Lung (tissue), 12 donors: ENCODE data around the gene NIN. TPM values are rescaled to one million over a fixed set of nuclear protein-coding genes. Genes with fewer than 3 reads are reported as not detected.

Experiments
- ATAC-seq: fragments of 200-7000 bp; cut with Tn5 transposase; one replicate; pipeline ENCODE4 v1.9.1; 2020; ENCODE audit warnings: moderate number of reproducible peaks; ENCODE audit not compliant: insufficient read depth, low FRiP score
- DNase-seq, 3 donors: peaks; one replicate each; pipeline ENCODE4 v3.0.0-alpha.2; 2013 to 2017
- H3K27ac ChIP-seq, 2 donors: one replicate each; pipeline ENCODE4 v1.5.1; 2013; ENCODE audit warnings: mild to moderate bottlenecking in 2 of 2, moderate library complexity in 2 of 2, control low read depth in 1 of 2, inconsistent platforms in 1 of 2, low read depth in 1 of 2, low read length in 1 of 2
- H3K27me3 ChIP-seq, 3 donors: one replicate each; pipeline ENCODE4 v1.5.1; 2013; ENCODE audit warnings: low read length in 2 of 3; ENCODE audit not compliant: control insufficient read depth in 3 of 3, insufficient read depth in 3 of 3
- H3K36me3 ChIP-seq, 4 donors: one replicate each; pipeline ENCODE4 v1.5.1; 2013; ENCODE audit warnings: low read length in 4 of 4, mild to moderate bottlenecking in 1 of 4, moderate library complexity in 1 of 4; ENCODE audit not compliant: control insufficient read depth in 4 of 4, insufficient read depth in 4 of 4
- H3K4me1 ChIP-seq, 5 donors: one replicate each; pipeline ENCODE4 v1.5.1; 2013; ENCODE audit warnings: low read length in 5 of 5, mild to moderate bottlenecking in 2 of 5, moderate library complexity in 1 of 5; ENCODE audit not compliant: control insufficient read depth in 5 of 5, insufficient read depth in 5 of 5
- H3K4me3 ChIP-seq: one replicate; pipeline ENCODE4 v1.5.1; 2013; ENCODE audit warnings: mild to moderate bottlenecking, control low read depth, moderate library complexity
- H3K9ac ChIP-seq, 2 donors: one replicate each; pipeline ENCODE4 v1.5.1; 2013; ENCODE audit warnings: low read length in 2 of 2, control low read depth in 1 of 2; ENCODE audit not compliant: insufficient read depth in 1 of 2
- H3K9me3 ChIP-seq, 4 donors: one replicate each; pipeline ENCODE4 v1.5.1; 2013; ENCODE audit warnings: low read length in 3 of 4, mild to moderate bottlenecking in 1 of 4, moderate library complexity in 1 of 4; ENCODE audit not compliant: control insufficient read depth in 4 of 4, insufficient read depth in 3 of 4
- WGBS, 2 donors: extraction: QIAGEN DNeasy Blood & Tissue Kit; methylation state at CpG; one replicate each; pipeline ENCODE4 v1.1.7; 2013; 5-methylcytosine and 5-hydroxymethylcytosine counted together
- polyA plus RNA-seq, 2 donors: library from polyadenylated mRNA; stranded (reverse); fragments of 200-250 nt; gene quantifications; one replicate each; pipeline ENCODE4 v1.2.1, GENCODE V29; 2013
- total RNA-seq, 2 donors: library from RNA; depleted of rRNA in 1 of 2; stranded (reverse); fragments of >200 nt in 1 of 2; gene quantifications; one replicate each; pipeline ENCODE4 v1.2.1, GENCODE V29; 2014 to 2021
- TF ChIP-seq, protein P1 (sequence below): IDR thresholded peaks from 2 replicates; pipeline ENCODE4 v1.5.1; 2012; ENCODE audit warnings: mild to moderate bottlenecking; ENCODE audit errors: control extremely low read depth, extremely low read depth
- donor health status: control.
- donor health status: control.
- donor health status: Bipolar disorder and iron deficiency.
- donor health status: healthy.
- donor health status: DM: yes; HTN: yes; CAD: no.

Gene NIN
- total and polyA plus RNA-seq, 4 donors = 5.2 to 38.6 (median 24.2) TPM

GRCh38 chr14:50734950-50735695, 95.8 kb downstream of the NIN start:
- Histone ChIP-seq H3K9ac (no peak overlapping the region), H3K27me3 (no peaks in the 10 kb centered on the region), H3K27ac (no peak overlapping the region), H3K9me3 (no peaks in the 10 kb centered on the region), H3K4me3 (no peak overlapping the region), H3K36me3 (peaks cover 16 to 26% (median 17%) of the 10 kb centered on the region in 4 donors), H3K4me1 (no peaks in the 10 kb centered on the region)
- TF ChIP-seq, protein P1, sequence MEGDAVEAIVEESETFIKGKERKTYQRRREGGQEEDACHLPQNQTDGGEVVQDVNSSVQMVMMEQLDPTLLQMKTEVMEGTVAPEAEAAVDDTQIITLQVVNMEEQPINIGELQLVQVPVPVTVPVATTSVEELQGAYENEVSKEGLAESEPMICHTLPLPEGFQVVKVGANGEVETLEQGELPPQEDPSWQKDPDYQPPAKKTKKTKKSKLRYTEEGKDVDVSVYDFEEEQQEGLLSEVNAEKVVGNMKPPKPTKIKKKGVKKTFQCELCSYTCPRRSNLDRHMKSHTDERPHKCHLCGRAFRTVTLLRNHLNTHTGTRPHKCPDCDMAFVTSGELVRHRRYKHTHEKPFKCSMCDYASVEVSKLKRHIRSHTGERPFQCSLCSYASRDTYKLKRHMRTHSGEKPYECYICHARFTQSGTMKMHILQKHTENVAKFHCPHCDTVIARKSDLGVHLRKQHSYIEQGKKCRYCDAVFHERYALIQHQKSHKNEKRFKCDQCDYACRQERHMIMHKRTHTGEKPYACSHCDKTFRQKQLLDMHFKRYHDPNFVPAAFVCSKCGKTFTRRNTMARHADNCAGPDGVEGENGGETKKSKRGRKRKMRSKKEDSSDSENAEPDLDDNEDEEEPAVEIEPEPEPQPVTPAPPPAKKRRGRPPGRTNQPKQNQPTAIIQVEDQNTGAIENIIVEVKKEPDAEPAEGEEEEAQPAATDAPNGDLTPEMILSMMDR = no peak
- DNase-seq (no peak), ATAC-seq (no peak)
- 84 to 89% methylated on average over 4 of the region's 4 CpGs for WGBS, 2 donors

GRCh38 chr14:50733494-50733893, 97.5 kb downstream of the NIN start:
- H3K36me3 ChIP-seq = peaks cover 22 to 33% (median 25%) of the 10 kb centered on the region in 4 donors
- H3K4me1 ChIP-seq = no peaks in the 10 kb centered on the region
- TF ChIP-seq, protein P1 = no peak
- 78 to 96% methylated on average over 2 of the region's 2 CpGs for WGBS, 2 donors
- H3K4me3 ChIP-seq = no peak overlapping the region
- DNase-seq (no peak), ATAC-seq (no peak)
- H3K9me3 ChIP-seq = no peaks in the 10 kb centered on the region
- H3K27me3 ChIP-seq = no peaks in the 10 kb centered on the region
- no peak overlapping the region for H3K9ac ChIP-seq
- H3K27ac ChIP-seq = no peak overlapping the region

- TF ChIP-seq, protein P1 = no peak
- Histone ChIP-seq H3K27ac (no peak overlapping the region), H3K27me3 (no peaks in the 10 kb centered on the region), H3K36me3 (peaks cover 28 to 36% (median 33%) of the 10 kb centered on the region in 4 donors), H3K9me3 (no peaks in the 10 kb centered on the region), H3K4me3 (no peak overlapping the region), H3K4me1 (no peaks in the 10 kb centered on the region), H3K9ac (no peak overlapping the region)
- 84 to 95% methylated on average over 6 of the region's 6 CpGs for WGBS, 2 donors
- DNase-seq (no peak), ATAC-seq (no peak)
These were observed 102.1 kb downstream of the NIN start for GRCh38 chr14:50728836-50729235.
